Suppressor macrophage treated with lipopolysaccharide for 4 hours (primary cell): ENCODE measurements around the gene PITPNB.

ENCODE experiments used
- DNase-seq: peaks from one replicate; pipeline ENCODE4 v3.0.0-alpha.2; 2020

PITPNB gene

GRCh38 chr22:27853424-27853823 lies 65.6 kb downstream of the PITPNB start:
- peak; percentile 55 for DNase-seq

DNA sequence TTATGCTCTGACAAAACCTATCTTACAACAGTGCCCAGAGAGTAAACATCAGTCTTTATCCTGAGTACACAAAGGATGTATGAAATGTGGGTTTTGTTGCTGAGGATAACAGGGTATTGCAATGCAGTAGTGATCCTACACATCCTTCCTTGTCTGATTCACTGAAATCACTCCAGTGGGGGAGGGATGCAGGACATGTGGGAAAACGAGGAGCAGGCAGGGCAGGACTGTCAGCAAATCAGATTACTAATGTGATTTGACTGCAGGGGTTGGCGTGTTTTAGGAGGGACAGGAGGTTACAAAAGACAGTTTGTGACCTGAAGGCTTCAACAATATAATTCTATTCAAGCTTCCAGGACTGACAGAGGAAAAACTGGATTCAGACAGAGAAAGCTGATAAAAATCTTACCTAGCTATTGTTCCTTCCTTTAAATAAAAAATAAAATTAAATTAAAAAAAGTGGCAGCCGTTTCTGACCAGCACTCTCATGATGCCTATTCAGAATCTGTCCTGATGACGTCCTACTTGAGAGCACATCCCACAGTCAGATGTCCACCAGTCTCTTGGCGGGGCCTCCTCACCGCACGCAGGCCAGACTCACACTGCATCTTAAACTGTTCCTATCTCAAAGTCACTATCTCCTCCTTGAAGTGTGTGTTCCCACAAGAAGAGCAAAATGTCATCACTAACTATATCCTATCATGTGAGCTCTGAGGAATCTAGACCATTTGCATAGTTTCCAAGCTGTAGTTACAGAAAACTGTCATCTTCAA lies 66.9 kb downstream of the PITPNB start:
- no peak for DNase-seq

GRCh38 chr22:27850000-27850521 lies 69.0 kb downstream of the PITPNB start:
- no peak for DNase-seq

GRCh38 chr22:27848005-27848404 lies 71.1 kb downstream of the PITPNB start:
- no peak for DNase-seq

DNA sequence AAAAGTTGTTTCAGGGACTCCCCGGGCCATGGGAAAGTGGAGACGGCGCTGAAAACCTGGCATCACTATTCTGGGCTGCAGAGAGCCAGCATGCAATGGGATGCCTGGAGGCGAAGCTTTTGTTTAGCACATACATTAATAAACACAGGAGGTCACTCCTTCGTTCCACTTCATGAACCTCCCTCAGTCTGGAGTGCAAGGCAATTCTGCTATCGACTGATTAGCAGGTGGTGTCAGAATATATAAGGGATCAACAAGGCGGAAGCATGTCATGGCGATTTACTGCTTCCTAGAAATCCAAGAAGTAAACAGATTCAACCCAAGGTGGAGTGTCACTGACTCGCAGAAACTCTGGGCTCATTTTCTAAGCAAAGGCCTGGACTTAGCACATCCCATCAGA lies 72.1 kb downstream of the PITPNB start:
- no peak for DNase-seq

DNA sequence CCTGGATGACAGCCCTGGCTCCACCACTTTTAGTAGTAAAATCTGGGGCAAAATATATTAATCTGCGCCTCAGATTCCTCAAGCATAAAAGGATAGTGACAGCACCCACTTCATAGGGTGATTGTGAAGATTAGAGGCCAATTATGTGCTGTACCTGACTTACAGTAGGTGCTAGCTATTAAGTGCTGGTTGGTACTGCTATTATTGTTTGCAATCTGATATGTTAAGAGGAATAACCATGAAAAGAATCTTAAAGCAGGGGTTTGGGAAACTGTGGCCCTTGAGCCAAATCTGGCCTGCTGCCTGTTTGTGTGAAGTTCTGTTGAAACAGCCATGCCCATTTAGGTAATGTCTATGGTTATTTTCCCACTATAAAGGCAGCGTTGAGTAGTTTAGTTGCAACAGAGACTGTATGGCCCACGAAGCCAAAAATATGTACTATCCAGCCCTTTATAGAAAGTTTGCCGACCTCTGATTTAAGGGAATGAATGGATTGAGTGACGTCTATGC lies 72.8 kb downstream of the PITPNB start:
- DNase-seq = no peak

- DNase-seq = no peak
These were observed 73.4 kb downstream of the PITPNB start for GRCh38 chr22:27845644-27846043.

DNA sequence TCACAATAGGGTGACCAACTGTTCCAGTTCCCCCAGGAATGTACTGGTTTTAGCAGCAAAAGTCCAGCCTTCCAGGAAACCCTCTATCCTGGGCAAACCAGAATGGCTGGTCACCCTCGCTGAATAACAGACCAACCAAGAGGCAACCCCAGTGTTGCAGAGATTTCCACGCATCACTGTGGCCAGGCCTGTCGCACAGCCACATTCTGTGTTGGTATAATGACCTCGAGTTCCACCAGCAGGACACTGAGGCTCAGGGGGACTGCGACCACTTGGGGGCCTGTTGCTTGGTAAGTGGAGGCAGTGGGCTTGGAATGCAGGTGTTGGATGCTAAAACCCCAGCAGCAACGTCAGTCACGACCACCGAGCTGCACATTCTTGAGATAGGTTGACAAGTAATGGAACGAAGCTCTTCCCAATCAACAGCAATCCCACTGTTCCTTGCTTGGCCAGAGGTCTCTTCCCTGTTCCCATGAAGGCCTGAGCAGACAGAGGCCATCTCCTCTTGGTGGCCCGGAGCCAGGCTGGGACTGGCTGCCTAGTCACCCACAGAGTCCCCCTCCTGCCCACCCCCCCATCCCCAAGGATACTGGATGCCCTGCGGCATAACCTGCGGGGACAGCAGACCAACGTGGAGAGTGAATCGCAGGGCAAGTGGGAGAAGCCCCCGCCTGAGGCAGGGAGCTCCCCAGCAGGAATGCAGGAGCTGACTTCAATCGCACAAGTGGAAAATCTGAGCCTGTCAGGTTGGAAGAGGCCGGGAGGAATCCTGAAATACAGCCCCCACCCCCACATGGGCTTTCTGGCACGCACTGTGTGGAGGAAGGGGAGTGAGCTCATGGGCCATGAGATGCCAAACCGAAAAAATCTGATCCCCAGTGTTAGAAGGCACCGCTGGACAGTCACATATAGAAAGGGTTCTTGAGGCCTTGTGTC lies 74.1 kb downstream of the PITPNB start:
- DNase-seq = no peak

- DNase-seq = no peak
These were observed 74.8 kb downstream of the PITPNB start for GRCh38 chr22:27844256-27844655.

- DNase-seq = no peak
These were observed 75.6 kb downstream of the PITPNB start for GRCh38 chr22:27843441-27843840.

DNA sequence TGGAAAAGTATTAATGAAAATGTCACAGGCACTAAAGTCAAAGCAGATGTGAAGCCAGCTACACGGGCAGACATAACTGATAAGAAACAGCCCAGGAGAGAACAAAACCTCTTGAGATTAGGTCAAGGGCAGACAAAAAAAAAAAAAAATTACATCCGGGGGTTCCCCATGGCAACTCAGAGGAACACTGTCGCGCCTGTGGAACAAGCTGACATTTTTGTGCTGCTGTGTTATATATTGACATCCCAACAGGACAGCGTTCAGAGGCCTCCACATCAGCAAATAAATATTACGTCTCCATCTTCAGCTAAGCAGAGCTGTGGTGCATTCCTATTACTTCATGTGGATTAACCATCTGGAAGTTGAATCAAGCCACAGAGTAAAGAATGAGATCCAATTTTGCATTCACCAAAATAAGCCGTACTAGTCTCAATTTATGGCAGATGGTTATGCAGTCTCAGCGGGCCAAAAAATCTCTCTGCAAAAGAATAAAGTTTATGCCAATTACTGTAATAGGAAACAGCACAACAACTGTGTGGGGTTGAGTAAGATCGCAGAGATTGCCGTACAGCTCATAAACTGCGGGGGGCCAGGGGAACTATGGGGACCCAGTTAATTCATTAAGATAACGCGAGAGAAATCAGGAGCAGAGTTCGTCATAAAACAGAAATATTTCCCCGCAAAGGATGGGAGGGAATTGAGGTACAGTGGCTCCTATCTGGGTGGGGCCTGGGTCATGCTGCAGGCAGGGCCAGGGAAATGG lies 76.2 kb downstream of the PITPNB start:
- no peak for DNase-seq

DNA sequence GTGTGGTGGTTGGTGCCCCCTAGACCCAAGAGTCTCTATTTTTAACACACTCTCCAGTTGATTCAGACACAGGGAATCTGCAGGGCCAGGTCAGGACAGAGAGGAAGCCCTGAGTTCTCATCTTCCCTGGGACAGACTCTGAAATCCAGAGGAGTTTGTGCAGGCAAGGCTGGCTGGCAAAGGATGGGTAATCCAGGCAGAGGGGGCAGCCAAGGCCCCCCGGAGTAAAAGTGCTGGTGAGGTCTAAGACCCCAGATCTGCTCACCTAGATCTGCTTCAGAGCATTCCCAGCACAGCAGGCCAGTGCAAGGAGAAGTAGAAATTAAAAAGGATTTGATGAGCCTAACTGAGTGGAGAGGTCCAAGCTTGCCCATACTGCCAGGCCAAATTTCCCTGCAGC lies 76.9 kb downstream of the PITPNB start:
- no peak for DNase-seq

- DNase-seq = no peak
These were observed 78.6 kb downstream of the PITPNB start for GRCh38 chr22:27840436-27840835.

- DNase-seq = no peak
These were observed 79.9 kb downstream of the PITPNB start for GRCh38 chr22:27839057-27839660.

DNA sequence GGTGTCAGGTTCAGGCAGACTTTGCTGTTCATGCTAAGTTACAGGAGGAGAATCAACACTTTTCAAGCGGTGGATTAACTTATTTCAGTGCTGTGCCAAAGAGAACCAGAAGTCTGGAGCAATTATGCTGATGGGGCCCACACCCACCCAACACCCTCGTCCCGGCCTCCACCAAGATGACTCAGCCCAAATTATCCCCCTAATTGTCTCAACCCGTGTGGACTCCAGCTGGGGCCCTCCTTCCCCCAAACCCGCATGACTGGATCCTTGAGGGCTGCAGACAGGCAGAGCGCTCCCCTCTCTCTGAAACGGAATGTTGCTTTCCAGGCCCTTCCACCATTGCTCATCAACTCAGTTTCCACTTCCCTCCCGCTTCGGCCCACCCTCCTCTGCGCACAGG lies 82.9 kb downstream of the PITPNB start:
- DNase-seq = no peak

- no peak for DNase-seq
These were observed 83.6 kb downstream of the PITPNB start for GRCh38 chr22:27835446-27835845.

DNA sequence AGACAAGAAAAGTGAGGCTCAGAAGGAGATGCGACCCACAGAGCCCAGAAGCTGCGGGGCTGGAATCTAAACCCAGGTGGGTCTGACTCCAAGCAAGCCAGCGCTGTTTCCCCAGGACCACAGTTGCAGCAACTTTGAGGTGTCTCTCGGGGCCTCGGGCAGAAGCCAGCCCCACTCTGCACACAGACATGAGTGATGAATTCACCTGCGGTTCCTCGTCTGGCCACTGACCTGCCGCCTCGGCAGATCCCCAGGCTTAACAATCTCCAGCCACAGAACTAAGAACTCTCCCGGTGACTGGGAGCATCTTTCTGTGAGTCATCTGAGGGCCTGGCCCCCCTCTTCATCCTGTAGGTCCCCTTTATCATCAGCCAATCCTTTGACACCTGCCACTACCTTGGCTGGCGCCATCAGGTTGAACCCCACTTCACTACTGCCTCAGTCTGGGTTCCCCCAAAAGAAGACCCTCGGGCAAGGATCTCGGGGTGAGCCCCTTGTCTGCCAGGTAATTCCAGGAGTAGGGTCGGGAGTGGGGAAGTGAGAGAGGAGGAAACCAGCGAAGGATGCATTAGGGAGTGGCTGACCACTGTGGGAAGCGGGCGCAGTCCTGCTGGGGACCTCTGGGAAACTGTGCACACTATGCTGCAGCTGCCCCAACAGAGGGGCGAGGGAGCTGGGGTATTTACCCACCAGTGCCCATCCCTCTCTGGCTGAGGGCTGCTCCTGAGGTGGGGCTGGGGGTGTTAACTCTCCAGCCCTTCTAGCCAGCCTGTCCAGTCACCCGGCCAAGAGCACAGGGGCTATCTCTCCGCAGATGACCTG lies 84.5 kb downstream of the PITPNB start:
- DNase-seq = no peak

DNA sequence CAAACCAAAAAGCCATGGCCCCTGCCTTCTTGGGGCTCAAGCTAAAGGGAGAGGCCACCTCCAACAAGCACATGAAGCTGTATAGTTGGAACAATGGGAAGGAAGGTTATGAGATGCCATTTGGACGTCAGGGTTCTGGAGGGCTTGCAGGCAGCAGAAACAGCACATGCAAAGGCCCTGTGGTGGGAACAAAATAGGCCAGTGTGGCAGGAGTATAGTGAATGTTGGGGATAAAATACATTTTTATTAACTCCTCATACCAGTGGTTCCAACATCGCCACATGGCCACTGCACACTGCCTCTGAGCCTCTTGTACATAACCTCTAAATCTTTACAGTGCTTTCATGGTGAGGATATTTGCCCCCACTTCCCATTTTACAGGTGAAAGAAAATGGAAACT lies 85.3 kb downstream of the PITPNB start:
- DNase-seq = no peak

DNA sequence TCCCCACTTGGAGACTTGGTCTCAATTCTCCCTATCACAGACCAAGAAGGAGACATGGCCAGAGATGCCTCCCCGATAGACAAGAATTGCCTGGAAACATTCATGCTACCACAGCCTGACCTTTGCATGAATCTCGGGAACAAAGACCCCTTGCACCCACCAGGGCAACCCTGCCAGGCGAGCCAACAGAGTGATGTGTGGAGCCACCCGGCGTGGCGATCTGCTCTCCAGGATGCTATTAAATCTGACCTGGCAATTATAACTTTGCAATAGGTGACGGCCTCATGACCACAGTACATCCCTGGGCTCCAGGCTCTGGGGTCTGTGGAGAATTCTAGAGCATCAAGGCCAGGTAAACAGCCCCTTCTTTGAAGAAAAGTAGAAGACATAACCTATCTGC lies 86.5 kb downstream of the PITPNB start:
- DNase-seq = no peak

DNA sequence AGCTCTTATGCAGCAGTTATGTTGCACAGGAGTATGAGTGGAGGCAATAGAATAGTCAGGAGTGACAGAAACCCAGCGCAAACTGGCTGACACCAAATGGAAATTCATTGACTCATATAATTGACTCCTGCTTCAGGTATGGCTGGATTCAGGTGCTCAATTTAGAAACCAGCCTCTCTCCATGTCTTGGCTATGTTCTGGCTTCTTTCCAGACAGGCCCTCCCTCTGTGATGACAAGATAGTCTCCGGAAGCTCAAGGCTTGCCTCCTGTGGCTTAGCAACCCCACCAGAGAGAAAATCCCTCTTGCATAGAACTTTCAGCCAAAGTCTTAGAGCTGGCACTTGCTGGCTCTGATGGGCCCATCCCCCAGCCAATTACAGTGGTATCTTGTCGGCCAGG lies 89.4 kb downstream of the PITPNB start:
- no peak for DNase-seq
